SK-MEL-5 (cell line): ENCODE results near the gene SNX21. TPM values are rescaled to one million over a fixed set of nuclear protein-coding genes. Genes with fewer than 3 reads are reported as not detected.
"Not testable (repeated sequence)": the region's sequence is repeated elsewhere in the genome, so short reads cannot be mapped to it uniquely, and the experiment has no call there.

Experiments
- DNase-seq: peaks from one replicate; pipeline ENCODE4 v3.0.0-alpha.2; 2016; ENCODE audit warnings: low read depth, low spot score
- in situ Hi-C: cut with HindIII; loops from 2 replicates; pipeline ENCODE4 v1.10.0; 2016; ENCODE audit warnings: low sequenced_read_pairs, high pct_unique_total_duplicates, low pct_unique_long_range_greater_than_20kb
- total RNA-seq: library from RNA; depleted of rRNA; stranded (reverse); fragments of >200 nt; shearing (Covaris generic); gene quantifications from 2 replicates; pipeline ENCODE4 v1.2.3, GENCODE V29; 2014

The SNX21 gene
- total RNA-seq, 1 experiment from 2014 or later: 25.5 TPM

- no peak for DNase-seq
These were observed 30.2 kb downstream of the SNX21 start for GRCh38 chr20:45863543-45864470.

DNA sequence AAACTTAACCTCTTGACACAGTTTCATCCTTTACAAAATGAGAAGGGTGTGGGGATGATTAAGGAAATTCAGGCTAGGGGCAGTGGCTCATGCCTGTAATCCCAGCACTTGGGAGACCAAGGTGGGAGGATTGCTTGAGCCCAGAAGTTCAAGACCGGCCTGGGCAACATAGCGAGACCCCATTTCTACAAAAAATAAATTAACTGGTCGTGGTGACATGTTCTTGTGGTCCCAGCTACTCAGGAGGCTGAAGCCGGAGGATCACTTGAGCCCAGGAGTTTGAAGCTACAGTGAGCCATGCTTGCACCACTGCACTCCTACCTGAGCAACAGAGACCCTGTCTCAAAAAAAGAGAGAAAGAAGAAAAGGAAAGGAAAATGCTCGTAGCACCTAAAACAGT, 32.9 kb downstream of the SNX21 start:
- no peak for DNase-seq
- in situ Hi-C loops: no loop called here

More at GRCh38 chr20:45863543-45864470, 30.2 kb downstream of the SNX21 start:
- in situ Hi-C loops: no loop called here

DNA sequence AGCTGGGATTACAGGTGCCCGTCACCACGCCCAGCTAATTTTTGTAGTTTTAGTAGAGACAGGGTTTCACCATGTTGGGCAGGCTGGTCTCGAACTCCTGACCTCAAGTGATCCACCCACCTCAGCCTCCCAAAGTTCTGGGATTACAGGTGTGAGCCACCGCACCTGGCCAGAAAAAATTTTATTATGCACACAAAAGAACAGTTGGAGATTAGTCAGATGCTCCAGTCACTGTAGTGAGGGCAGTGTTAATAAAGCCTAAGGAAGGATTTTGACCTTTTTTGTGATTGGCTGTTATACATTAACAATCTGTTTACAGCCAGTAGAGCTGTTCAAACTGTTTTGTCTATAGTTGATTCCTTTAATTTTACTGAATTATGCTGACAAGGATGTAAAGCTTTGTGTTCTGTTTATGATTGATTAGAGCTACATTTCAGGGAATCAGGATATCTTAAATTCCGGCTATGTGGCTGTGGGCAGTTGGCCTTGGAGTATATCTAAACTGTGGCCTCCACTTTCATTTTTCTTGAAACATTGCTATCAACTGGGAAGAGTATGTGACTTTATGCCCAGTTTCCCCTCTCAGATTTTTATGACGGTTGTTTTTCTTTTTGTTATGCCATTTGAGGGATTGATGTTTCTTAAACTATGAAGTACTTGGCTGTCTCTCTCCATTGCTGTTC, 33.7 kb downstream of the SNX21 start:
- DNase-seq: no peak
- in situ Hi-C loops: no loop called here

DNA sequence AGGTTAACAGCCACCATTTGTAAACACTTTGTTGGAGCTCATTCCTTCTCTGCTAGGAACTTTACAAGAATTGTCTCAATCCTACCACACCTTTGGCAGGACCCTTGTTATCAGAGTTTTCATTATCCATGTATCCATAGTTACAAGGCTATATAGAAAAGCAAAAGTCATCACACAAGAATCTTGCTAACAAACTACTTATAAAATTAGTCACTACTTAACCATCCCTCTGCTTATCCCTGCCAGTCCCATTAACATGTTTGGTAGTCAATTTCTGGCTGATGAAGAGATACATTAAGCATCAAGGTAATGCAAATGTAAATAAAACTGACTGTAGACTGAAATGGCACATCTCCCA, 34.2 kb downstream of the SNX21 start:
- in situ Hi-C loops: no loop called here
- DNase-seq: no peak

DNA sequence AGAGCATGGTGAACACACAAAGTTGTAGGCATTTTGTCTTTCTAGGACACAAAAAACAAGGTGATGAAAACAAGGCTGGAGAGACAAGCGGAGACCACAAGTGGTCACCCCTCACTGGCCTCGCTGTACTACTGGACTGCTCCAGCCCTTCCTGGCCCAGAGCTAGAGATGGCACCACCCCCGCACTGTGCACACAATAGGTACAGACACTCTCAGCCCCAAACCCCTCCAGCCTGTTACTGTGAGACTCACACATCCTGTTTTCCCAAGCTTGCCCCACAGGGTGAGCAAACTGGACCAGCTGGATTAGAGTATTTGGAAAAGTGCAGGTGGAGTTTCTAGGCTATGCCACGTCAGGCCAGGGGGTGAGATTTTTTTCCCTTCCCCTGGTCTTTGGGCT, 39.0 kb downstream of the SNX21 start:
- no peak for DNase-seq

DNA sequence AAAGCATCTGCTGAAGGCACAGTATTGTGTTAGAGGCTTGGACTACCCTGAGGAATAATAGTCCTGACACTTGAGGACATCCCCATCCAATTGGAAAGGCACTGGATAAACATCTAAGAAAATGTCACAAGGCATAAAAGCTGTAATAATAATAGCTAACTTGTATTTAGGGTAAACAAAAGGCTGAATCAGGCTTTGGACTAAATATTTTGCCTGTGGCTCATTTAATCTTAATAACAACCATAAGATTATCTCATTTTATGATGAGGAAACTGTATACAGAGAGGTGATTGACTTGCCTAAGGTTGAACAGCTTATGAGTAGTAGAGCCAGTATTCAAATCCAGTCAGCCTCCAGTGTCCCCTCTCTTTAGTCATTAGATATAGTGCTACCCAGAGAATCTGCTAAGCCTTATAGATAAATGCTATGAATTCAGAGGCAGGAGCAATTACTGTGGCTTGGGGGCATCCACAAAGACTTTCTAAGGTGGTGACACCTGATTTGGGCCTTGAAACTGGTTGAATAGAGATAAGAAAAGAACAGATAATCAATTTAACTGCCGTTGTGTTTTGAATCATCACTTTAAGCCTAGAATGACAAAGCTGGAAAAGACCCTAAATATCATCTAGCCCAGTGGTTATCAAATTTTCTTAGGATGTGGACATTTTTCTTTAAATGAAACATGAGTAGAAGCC, 40.0 kb downstream of the SNX21 start:
- in situ Hi-C loops: no loop called here
- DNase-seq: no peak

More for the DNA sequence above, 39.0 kb downstream of the SNX21 start:
- in situ Hi-C loops: no loop called here

- in situ Hi-C loops, DNase-seq: not testable (repeated sequence)
These were observed 40.5 kb downstream of the SNX21 start for GRCh38 chr20:45874104-45874481.

GRCh38 chr20:45874576-45874975, 41.0 kb downstream of the SNX21 start:
- in situ Hi-C loops: no loop called here
- DNase-seq: peak; percentile 74

DNA sequence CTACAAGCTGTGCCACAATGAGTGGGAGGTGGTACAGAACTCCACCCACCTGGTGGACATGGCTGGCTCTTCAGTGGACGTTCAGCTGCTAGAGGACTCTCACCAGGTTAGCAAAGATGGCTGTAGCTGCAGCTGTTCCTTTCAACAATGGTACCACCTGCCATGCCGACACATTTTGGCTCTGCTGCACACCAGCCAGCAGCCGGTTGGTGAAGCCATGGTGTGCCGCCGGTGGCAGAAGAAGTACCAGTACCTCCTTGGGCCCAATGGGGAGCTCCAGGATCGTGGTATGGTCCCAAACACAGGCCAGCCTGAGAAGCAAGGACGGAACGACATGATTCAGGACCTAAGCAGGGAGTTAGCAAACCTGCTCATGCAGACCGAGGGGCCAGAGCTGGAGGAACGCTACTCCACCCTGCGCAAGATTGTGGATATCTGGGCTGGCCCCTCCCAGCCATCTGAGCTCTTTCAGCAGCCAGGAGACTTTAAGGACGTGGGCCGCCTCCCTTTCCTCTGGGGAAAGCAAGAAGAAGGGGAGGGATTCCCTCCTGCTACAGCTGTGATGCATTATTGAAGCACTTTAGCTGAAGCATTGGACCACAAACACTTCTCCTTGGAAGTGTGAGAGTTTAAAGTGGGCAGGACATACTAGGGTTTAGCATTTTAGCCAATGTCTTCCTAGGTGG, 44.6 kb downstream of the SNX21 start:
- in situ Hi-C loops: no loop called here
- DNase-seq: no peak

DNA sequence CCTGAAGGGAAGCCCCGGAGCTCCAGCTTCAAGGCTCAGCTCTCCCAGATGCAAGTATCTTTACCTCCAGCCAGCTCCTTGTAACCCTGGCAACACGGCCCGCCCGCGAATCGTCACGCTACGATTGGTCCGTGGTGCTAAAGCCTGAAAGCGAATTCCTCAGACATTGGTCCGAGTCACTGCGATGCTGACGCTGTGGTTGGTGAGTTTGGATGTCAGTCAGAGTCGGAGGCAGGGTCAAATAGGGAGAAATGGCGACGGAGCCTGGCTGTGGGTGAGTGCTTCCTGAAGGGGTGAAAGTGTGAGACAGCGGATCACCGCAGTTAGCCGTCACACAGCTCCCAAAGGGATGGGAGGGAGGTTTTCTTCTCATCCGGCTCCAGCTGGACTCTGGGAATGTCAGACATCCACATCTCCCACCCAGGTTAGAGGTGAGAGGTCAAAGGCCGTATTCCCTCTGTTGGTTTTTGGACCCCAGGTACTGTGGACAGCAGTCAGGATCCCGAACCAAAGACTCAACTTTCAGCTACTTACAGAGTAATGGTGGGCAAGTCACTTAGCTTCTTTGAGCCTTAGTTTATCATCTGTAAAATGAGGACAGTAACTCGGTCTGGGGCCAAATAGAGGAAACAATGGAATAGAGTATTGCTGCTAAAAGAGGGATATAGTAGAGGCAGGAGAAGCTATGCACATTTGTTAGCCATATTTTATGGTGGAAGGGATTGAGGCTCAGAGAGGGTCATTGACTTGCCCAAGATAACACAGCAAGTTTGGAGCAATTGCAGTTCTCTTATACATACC, 47.6 kb downstream of the SNX21 start, which contains the start of gene ZSWIM1:
Gene ZSWIM1, plus strand, starts transcription at position 240 of the 801 bp plus-strand sequence. CDS start 1,366 bp downstream, outside the sequence.
- peak; percentile 100 for DNase-seq
- in situ Hi-C loops: no loop called here

DNA sequence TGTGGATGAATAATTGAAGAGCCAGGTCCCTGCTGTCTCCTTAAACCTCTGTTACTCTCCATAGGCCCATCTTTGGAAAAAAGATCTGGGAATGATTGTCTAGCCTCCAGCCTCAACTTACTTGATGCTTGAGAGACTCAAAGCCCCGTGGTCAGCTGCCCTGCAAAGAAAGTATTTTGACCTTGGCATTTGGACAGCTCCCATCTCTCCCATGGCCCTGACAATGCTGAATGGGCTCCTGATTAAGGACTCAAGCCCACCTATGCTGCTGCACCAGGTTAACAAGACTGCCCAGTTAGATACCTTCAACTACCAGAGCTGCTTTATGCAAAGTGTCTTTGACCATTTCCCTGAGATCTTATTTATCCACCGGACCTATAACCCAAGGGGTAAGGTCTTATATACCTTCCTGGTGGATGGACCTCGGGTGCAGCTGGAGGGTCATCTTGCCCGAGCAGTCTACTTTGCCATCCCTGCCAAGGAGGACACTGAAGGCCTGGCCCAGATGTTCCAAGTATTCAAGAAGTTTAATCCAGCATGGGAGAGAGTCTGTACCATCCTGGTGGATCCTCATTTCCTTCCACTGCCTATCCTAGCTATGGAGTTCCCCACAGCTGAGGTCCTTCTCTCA, 49.0 kb downstream of the SNX21 start:
- in situ Hi-C loops: no loop called here

GRCh38 chr20:45883100-45883469, 49.5 kb downstream of the SNX21 start:
- in situ Hi-C loops: no loop called here
- DNase-seq: no peak

More for the DNA sequence above, 49.0 kb downstream of the SNX21 start:
- DNase-seq: no peak

DNA sequence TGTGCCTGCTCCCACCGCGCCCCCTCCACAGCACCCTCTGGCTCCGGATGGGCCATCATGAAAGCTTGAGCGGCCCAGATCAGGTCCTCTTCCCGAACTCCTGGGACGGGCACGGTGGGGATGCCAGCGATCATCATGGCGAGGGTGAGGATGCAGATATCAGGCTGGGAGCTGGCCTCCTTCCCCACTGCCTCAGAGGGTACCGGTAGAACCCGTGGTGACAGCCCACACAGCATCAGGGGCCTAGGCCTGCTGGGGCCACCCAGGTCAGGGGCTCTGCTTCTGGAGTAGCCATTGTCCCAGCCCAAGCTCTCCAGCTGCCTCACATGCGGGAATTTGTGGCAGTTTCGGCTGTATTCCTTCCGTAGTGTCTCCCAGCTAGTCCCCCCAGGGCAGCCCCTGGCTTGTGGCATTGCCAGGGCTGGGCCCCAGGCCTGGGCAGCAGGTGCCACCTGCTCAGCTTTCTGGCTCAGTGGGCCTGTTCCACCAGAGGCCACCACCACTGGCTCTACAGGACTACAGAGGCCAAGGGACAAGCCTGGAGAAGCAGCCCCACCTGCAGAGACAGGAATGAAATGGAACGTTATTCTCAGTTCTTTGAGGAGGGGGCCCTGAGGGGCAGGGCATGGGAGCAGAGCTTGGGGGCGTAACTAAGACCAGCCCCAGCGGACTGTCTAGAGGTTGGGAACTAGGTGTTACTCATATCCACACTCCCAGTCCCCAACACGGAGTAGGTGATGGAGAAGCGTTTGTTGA, 53.2 kb downstream of the SNX21 start:
- no peak for DNase-seq
- in situ Hi-C loops: no loop called here

DNA sequence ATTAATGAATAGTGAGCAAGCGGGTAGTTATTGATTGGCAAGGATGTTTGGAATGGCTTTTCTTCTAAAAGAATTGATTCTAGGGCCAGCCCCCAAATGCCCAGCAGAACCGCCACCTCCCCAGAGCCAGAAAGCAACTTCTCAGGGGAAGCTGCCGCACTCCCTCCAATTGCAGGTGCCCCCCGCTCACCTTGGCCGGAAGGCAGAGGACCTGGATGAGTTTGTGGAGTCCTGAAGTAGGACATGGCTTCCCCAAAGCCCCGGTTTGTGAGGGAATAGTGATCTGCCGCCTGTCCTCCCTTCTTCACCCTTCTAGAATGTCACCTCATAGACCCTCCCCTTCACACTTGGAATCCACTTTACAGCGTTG, 53.7 kb downstream of the SNX21 start, which contains the start of gene SPATA25:
Gene SPATA25, minus strand, starts transcription at position 277 of the 370 bp plus-strand sequence. Its CDS starts 32 bp downstream, at position 245.
- no peak for DNase-seq

GRCh38 chr20:45888681-45889080, 55.1 kb downstream of the SNX21 start:
- in situ Hi-C loops: no loop called here
- no peak for DNase-seq

More for the DNA sequence above, 53.7 kb downstream of the SNX21 start, which contains the start of gene SPATA25:
- in situ Hi-C loops: no loop called here
